Naive thymus-derived CD4-positive, alpha-beta T cell (primary cell): Measurements from ENCODE around the gene SVIL. TPM values are rescaled to one million over a fixed set of nuclear protein-coding genes. Genes with fewer than 3 reads are reported as not detected.
A peak's percentile ranks its signal among the peaks of the same experiment; 100 is the strongest.
"Not testable (repeated sequence)": the region's sequence is repeated elsewhere in the genome, so short reads cannot be mapped to it uniquely, and the experiment has no call there.

Source experiments
- ATAC-seq: fragments of 150-1000 bp; cut with Tn5 transposase; 2 replicates; pipeline ENCODE4 v1.10.0; 2021; ENCODE audit warnings: mild to moderate bottlenecking, moderate library complexity
- CTCF ChIA-PET: fragments of 350-600 bp; sonication (Branson Sonifier 250); formaldehyde crosslinking; loops from one replicate; lab custom pipeline; 2021; ENCODE audit warnings: antibody characterized with exemption; lab: Charles Lee
- POLR2A ChIA-PET: fragments of 350-600 bp; sonication (Branson Sonifier 250); formaldehyde crosslinking; loops from one replicate; lab custom pipeline; 2021; ENCODE audit warnings: antibody characterized with exemption, inconsistent platforms; lab: Charles Lee
- DNase-seq, 9 donors: peaks; one replicate each; pipeline versions ENCODE4 v3.0.0 to v3.0.0-alpha.2; 2020 to 2022; ENCODE audit warnings: mixed read lengths in 1 of 9
- H3K27ac ChIP-seq: one replicate; pipeline ENCODE4 v1.7.0; 2013; ENCODE audit warnings: mild to moderate bottlenecking, low read depth, low read length, moderate library complexity
- H3K27me3 ChIP-seq, 2 donors: one replicate each; pipeline ENCODE4 v1.7.0; 2013; ENCODE audit warnings: low read length in 2 of 2, mild to moderate bottlenecking in 2 of 2, moderate library complexity in 2 of 2; ENCODE audit not compliant: control insufficient read depth in 2 of 2, insufficient read depth in 2 of 2
- H3K36me3 ChIP-seq, 3 experiments: 1 replicate in 2 of 3; 2 replicates in 1 of 3; pipeline ENCODE4 v1.7.0; 2013; ENCODE audit warnings: low read length in 3 of 3, mild to moderate bottlenecking in 3 of 3, moderate library complexity in 1 of 3; ENCODE audit not compliant: insufficient read depth in 3 of 3, control insufficient read depth in 2 of 3
- H3K4me1 ChIP-seq, 2 donors: one replicate each; pipeline ENCODE4 v1.7.0; 2013; ENCODE audit warnings: low read length in 2 of 2, mild to moderate bottlenecking in 2 of 2, moderate library complexity in 1 of 2; ENCODE audit not compliant: control insufficient read depth in 2 of 2, insufficient read depth in 2 of 2
- H3K4me3 ChIP-seq: 2 replicates; pipeline ENCODE4 v1.7.0; 2013; ENCODE audit warnings: mild to moderate bottlenecking, low read length
- H3K9me3 ChIP-seq, 3 experiments: 1 replicate in 2 of 3; 2 replicates in 1 of 3; pipeline ENCODE4 v1.7.0; 2013; ENCODE audit warnings: low read length in 3 of 3; ENCODE audit not compliant: control insufficient read depth in 2 of 3
- H3K27ac Mint-ChIP-seq, 9 donors: one replicate each; pipeline ENCODE4 v1.8.0; 2020 to 2022; ENCODE audit warnings: mixed read lengths in 9 of 9, mild to moderate bottlenecking in 8 of 9, moderate library complexity in 5 of 9, inconsistent platforms in 2 of 9
- H3K27me3 Mint-ChIP-seq, 5 donors: one replicate each; pipeline ENCODE4 v1.8.0; 2021 to 2022; ENCODE audit warnings: mixed read lengths in 5 of 5, mild to moderate bottlenecking in 1 of 5
- H3K36me3 Mint-ChIP-seq, 5 donors: one replicate each; pipeline ENCODE4 v1.8.0; 2020 to 2022; ENCODE audit warnings: mixed read lengths in 5 of 5, mild to moderate bottlenecking in 3 of 5, inconsistent platforms in 1 of 5
- H3K4me1 Mint-ChIP-seq, 7 donors: one replicate each; pipeline ENCODE4 v1.8.0; 2020 to 2022; ENCODE audit warnings: mixed read lengths in 7 of 7, mild to moderate bottlenecking in 3 of 7, inconsistent platforms in 1 of 7
- H3K4me3 Mint-ChIP-seq, 10 donors: one replicate each; pipeline ENCODE4 v1.8.0; 2020 to 2022; ENCODE audit warnings: mild to moderate bottlenecking in 10 of 10, mixed read lengths in 10 of 10, moderate library complexity in 6 of 10, inconsistent platforms in 2 of 10
- H3K9me3 Mint-ChIP-seq, 11 donors: one replicate each; pipeline ENCODE4 v1.8.0; 2020 to 2022; ENCODE audit warnings: mixed read lengths in 11 of 11, mild to moderate bottlenecking in 4 of 11, inconsistent platforms in 1 of 11, moderate library complexity in 1 of 11
- intact Hi-C, 2 donors: fragments of 100-400 bp; cut with micrococcal nuclease; formaldehyde crosslinking; loops; one replicate each; pipeline ENCODE4 v1.15.1; 2023
- polyA plus RNA-seq, 2 donors: library from polyadenylated mRNA; unstranded; fragments of 300-500 nt; fragmentation: Illumina TruSeq; gene quantifications; one replicate each; pipeline ENCODE4 v1.2.3, GENCODE V29; 2021
- total RNA-seq, 6 experiments: library from RNA in 5 of 6; stranded (reverse) in 5 of 6; gene quantifications; 1 replicate in 5 of 6; 2 replicates in 1 of 6; pipeline ENCODE4 v1.2.3 and lab custom pipeline; 2021 to 2026

Gene SVIL
- total and polyA plus RNA-seq, 7 experiments from 2014 or later: 8.7 to 48.9 (median 20.3) TPM

DNA sequence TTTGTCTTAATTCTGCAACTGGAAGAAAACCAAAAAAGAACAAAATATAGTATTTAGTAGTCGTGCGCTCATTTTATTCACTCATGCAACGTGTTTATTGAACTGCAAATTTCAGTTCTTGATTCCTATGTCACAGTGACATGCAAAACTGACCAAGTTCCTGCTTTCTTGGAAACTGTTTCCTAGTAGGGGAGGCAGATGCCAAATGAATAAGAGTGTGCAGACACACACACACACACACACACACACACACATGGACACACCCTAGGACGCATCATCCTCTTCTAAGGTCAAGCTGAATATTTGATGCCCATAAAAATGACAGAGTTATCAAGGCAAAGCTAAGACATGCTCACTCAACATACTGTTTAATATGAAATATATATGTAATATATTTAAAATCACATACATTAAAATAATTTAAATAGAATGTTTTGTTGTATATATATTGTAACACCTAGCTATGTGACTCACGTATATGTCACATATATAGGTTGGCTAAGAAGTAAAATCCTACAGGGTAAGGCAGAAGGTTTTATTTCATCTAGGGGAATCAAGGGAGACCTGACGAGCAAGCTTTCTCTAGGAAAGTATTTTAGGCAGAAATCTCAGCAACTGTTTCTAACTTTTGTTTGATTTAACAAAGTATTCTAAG, 79.6 kb downstream of the SVIL start:
- ChIA-PET CTCF (no interaction called here), POLR2A (no interaction called here)
- H3K4me1 Mint-ChIP-seq: peaks cover 0 to 22% (median 0%) of the 10 kb centered on the region in 7 donors
- H3K27me3 Mint-ChIP-seq: no peaks in the 10 kb centered on the region
- H3K4me3 Mint-ChIP-seq: peak overlapping the region in 1 of 10 donors; percentile 60
- Histone ChIP-seq H3K27me3 (no peaks in the 10 kb centered on the region), H3K4me1 (no peaks in the 10 kb centered on the region), H3K36me3 (peaks cover 0 to 31% (median 6%) of the 10 kb centered on the region in 3 experiments), H3K9me3 (no peaks in the 10 kb centered on the region), H3K4me3 (no peak overlapping the region), H3K27ac (no peak overlapping the region)
- ATAC-seq: peak; percentile 80
- intact Hi-C loops: no loop called here
- H3K36me3 Mint-ChIP-seq: peaks cover 7 to 39% (median 28%) of the 10 kb centered on the region in 5 donors
- DNase-seq: no peak
- H3K9me3 Mint-ChIP-seq: peaks cover 0 to 4% (median 0%) of the 10 kb centered on the region in 11 donors
- peak overlapping the region in 2 of 9 donors; percentile 31 to 90 for H3K27ac Mint-ChIP-seq

DNA sequence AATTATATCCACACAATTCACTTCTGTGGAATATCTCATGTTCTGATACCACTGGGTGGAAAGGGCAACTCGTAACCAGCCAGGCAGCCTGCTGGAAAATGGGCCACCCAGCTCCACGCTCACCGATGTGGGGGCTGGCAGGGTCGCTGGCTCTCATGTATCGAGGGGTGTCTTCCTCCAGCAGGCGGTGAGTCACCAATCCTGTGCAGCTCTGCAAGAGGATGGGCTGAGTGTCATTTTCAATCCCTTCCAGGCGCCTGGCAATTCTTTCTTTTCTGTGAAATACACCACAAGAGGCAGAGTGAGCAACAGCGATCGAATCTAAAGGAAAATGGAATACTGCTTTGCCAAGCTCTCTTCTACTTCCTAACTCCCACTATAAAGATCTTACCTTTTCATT, 80.1 kb downstream of the SVIL start:
- H3K27me3 Mint-ChIP-seq: no peaks in the 10 kb centered on the region
- H3K36me3 Mint-ChIP-seq: peaks cover 7 to 37% (median 31%) of the 10 kb centered on the region in 5 donors
- intact Hi-C loops: no loop called here
- ChIA-PET POLR2A (interaction anchor here (0.6 kb wide), 1 partner anchor 24 kb away, joined by 3 read pairs; no protein-coding TSS in a partner anchor), CTCF (no interaction called here)
- H3K9me3 ChIP-seq: no peaks in the 10 kb centered on the region
- no peaks in the 10 kb centered on the region for H3K4me1 ChIP-seq
- H3K4me3 ChIP-seq: no peak overlapping the region
- peak overlapping the region in 1 of 10 donors; percentile 60 for H3K4me3 Mint-ChIP-seq
- ATAC-seq (peak; percentile 56), DNase-seq (no peak)
- H3K27ac ChIP-seq: no peak overlapping the region
- H3K4me1 Mint-ChIP-seq: peaks cover 0 to 22% (median 0%) of the 10 kb centered on the region in 7 donors
- H3K27ac Mint-ChIP-seq: peak overlapping the region in 1 of 9 donors; percentile 90
- H3K9me3 Mint-ChIP-seq: peaks cover 0 to 4% (median 0%) of the 10 kb centered on the region in 11 donors
- H3K27me3 ChIP-seq: no peaks in the 10 kb centered on the region
- H3K36me3 ChIP-seq: peaks cover 0 to 34% (median 6%) of the 10 kb centered on the region in 3 experiments

GRCh38 chr10:29553544-29554250, 81.1 kb downstream of the SVIL start:
- peaks cover 0 to 34% (median 6%) of the 10 kb centered on the region in 3 experiments for H3K36me3 ChIP-seq
- DNase-seq (no peak), ATAC-seq (no peak)
- intact Hi-C loops: no loop called here
- peaks cover 7 to 38% (median 31%) of the 10 kb centered on the region in 5 donors for H3K36me3 Mint-ChIP-seq
- H3K9me3 ChIP-seq: no peaks in the 10 kb centered on the region
- ChIA-PET POLR2A (interaction anchor here (0.6 kb wide), 1 partner anchor 99 kb away, joined by 3 read pairs; no protein-coding TSS in a partner anchor), CTCF (no interaction called here)
- H3K4me3 ChIP-seq: no peak overlapping the region
- H3K4me1 ChIP-seq: no peaks in the 10 kb centered on the region
- H3K27ac Mint-ChIP-seq: peak overlapping the region in 1 of 9 donors; percentile 71
- H3K4me3 Mint-ChIP-seq: peak overlapping the region in 1 of 10 donors; percentile 17
- no peaks in the 10 kb centered on the region for H3K27me3 ChIP-seq
- no peak overlapping the region for H3K27ac ChIP-seq
- peaks cover 0 to 4% (median 0%) of the 10 kb centered on the region in 11 donors for H3K9me3 Mint-ChIP-seq
- H3K4me1 Mint-ChIP-seq: peaks cover 0 to 22% (median 2%) of the 10 kb centered on the region in 7 donors
- H3K27me3 Mint-ChIP-seq: no peaks in the 10 kb centered on the region

DNA sequence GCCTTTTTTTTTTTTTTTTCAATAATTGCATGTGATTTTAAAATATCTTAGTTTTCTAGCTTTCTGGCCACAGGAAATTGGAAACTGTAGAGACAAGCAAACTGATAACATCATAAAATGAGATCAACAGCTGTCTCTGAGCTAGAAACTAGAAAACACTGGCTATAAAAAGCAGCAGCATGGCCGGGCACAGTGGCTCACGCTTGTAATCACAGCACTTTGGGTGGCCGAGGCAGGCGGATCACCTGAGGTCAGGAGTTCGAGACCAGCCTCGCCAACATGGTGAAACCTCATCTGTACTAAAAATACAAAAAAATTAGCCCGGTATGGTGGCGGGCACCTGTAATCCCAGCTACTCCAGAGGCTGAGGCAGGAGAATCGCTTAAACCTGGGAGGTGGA, 81.7 kb downstream of the SVIL start:
- ATAC-seq, H3K27ac Mint-ChIP-seq, H3K4me3 Mint-ChIP-seq, H3K9me3 Mint-ChIP-seq, H3K4me3 ChIP-seq, H3K27me3 Mint-ChIP-seq, H3K27me3 ChIP-seq, DNase-seq, H3K27ac ChIP-seq, H3K4me1 ChIP-seq, CTCF ChIA-PET, intact Hi-C loops, H3K9me3 ChIP-seq: not testable (repeated sequence)
- POLR2A ChIA-PET: interaction anchor here (0.6 kb wide), 1 partner anchor 98 kb away, joined by 3 read pairs; no protein-coding TSS in a partner anchor
- peaks cover 4 to 27% (median 8%) of the 10 kb centered on the region in 7 donors for H3K4me1 Mint-ChIP-seq
- H3K36me3 ChIP-seq: peaks cover 0 to 34% (median 6%) of the 10 kb centered on the region in 3 experiments
- H3K36me3 Mint-ChIP-seq: peaks cover 7 to 42% (median 31%) of the 10 kb centered on the region in 5 donors

DNA sequence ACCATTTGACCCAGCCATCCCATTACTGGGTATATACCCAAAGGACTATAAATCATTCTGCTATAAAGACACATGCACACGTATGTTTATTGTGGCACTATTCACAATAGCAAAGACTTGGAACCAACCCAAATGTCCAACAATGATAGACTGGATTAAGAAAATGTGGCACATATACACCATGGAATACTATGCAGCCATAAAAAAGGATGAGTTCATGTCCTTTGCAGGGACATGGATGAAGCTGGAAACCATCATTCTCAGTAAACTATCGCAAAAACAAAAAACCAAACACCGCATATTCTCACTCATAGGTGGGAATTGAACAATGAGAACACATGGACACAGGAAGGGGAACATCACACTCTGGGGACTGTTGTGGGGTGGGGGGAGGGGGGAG, 85.3 kb downstream of the SVIL start:
- H3K9me3 ChIP-seq, H3K27me3 Mint-ChIP-seq, intact Hi-C loops, H3K4me3 Mint-ChIP-seq, H3K27ac ChIP-seq, H3K4me1 ChIP-seq, DNase-seq, H3K4me3 ChIP-seq, H3K27ac Mint-ChIP-seq, CTCF ChIA-PET, H3K9me3 Mint-ChIP-seq, POLR2A ChIA-PET, ATAC-seq, H3K27me3 ChIP-seq: not testable (repeated sequence)
- Mint-ChIP-seq H3K36me3 (peaks cover 7 to 35% (median 25%) of the 10 kb centered on the region in 5 donors), H3K4me1 (peaks cover 4 to 20% (median 16%) of the 10 kb centered on the region in 7 donors)
- H3K36me3 ChIP-seq: peaks cover 0 to 34% (median 6%) of the 10 kb centered on the region in 3 experiments

DNA sequence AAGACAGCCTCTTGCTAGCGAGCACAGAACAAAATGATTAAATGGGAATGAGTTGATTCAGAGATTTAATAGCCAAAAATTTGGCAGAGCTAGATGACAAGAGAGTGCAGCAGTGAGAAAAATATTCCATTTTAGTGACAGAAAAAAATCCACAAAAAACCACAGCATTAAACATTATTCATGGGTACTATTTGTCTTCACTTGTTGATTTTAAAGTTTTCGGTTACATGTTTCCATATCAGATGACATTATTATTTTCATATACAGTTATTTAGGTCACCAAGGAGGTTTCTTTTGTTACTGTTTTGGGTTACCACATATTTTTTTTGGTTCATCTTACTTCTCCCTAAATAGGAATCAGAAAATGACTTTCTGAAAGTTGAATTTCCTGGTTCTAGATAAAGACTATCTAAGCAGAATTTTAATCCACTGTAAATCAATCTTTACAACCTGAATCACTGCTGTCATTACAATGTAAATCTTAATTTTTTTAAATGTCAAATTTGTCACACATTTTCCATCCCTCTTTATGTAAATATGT, 87.9 kb downstream of the SVIL start:
- ChIA-PET POLR2A (no interaction called here), CTCF (interaction anchor here (1.3 kb wide), 1 partner anchor 43 kb away, joined by 3 read pairs; no protein-coding TSS in a partner anchor)
- Mint-ChIP-seq H3K4me3 (no peak overlapping the region), H3K27ac (peak overlapping the region in 1 of 9 donors; percentile 8), H3K27me3 (no peaks in the 10 kb centered on the region), H3K9me3 (peaks cover 0 to 4% (median 0%) of the 10 kb centered on the region in 11 donors), H3K4me1 (peaks cover 7 to 24% (median 14%) of the 10 kb centered on the region in 7 donors), H3K36me3 (peaks cover 7 to 23% (median 21%) of the 10 kb centered on the region in 5 donors)
- Histone ChIP-seq H3K27me3 (no peaks in the 10 kb centered on the region), H3K4me1 (peaks cover 0 to 8% of the 10 kb centered on the region in 2 donors), H3K36me3 (peaks cover 0 to 20% (median 6%) of the 10 kb centered on the region in 3 experiments), H3K4me3 (no peak overlapping the region), H3K27ac (no peak overlapping the region), H3K9me3 (no peaks in the 10 kb centered on the region)
- DNase-seq: no peak
- no peak for ATAC-seq
- intact Hi-C loops: no loop called here
